Stimulated activated CD4-positive, alpha-beta T cell treated with anti-CD3 and anti-CD28 coated beads, Interleukin-4, amount 100 ng/mL, for 4 hours (primary cell): ENCODE data around the gene PPFIBP1.
"Not testable (repeated sequence)": the region's sequence is repeated elsewhere in the genome, so short reads cannot be mapped to it uniquely, and the experiment has no call there.

Source experiments
- DNase-seq, 2 experiments: peaks; one replicate each; pipeline ENCODE4 v3.0.0-alpha.2; 2020

PPFIBP1 gene

GRCh38 chr12:27732281-27732680 is 208.3 kb downstream of the PPFIBP1 start:
- DNase-seq, result no peak

DNA sequence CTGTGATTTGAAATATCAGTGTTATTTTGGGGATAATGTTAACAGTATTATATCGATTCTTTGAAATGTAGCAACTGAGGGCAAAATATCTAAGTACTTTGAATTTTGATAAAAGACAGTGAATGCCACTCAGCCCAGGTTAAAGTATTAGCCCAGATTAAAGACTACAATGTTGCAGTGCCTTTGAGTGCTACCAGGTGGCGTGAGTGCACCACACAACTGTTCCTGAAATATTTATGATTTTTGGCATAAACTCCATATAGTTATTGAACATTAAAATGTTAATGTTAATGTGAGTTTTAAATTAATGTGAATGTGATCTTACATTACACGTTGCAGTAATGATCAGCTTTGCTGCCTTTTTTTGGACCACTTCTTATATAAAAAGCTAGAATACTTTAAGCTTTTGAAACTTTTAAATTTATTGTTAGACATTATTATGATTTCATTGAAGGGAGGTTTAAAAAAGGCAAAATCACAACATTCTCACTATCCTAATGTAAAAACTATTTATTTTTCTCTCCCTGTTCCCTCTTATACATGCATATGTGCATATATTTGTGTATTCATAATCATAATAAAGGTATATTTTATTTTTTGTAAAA is 209.1 kb downstream of the PPFIBP1 start:
- peak; percentile 15 to 26 for DNase-seq

- DNase-seq, result no peak
Measured at GRCh38 chr12:27733791-27734190, 209.8 kb downstream of the PPFIBP1 start.

GRCh38 chr12:27734321-27734720 is 210.3 kb downstream of the PPFIBP1 start:
- not testable (repeated sequence) for DNase-seq

DNA sequence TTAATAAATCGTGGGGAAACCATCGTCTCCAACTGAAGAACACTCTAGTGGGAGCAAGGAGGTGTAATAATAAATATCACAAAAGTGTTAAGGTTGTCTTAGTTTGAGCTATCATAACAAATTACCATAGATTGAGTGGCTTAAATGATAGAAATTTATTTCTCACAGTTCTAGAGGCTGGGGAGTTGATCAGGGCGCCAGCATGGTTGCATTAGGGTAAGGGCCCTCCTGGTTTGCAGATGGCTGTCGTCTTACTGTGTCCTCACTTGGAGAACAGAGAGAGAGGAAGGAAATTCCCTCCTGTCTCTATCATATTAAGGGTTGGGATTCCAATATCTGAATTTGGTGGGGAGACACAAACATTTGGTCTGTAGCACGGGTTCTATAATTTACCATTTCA is 219.6 kb downstream of the PPFIBP1 start:
- no peak for DNase-seq
